IMR-90 (cell line): ENCODE data around the gene PBRM1. TPM values are rescaled to one million over a fixed set of nuclear protein-coding genes. Genes with fewer than 3 reads are reported as not detected.

Experiments
- ATAC-seq: fragments of 200-7000 bp; cut with Tn5 transposase; 2 replicates; pipeline ENCODE4 v1.9.1; 2020; ENCODE audit warnings: low read depth, mild to moderate bottlenecking, moderate library complexity
- BruUV-seq: library from RNA; stranded (reverse); fragments of 400-500 nt; replicated peaks from 2 replicates; lab custom pipeline; 2021; lab: Mats Ljungman, UMichigan
- CTCF ChIA-PET: fragments of 300-600 bp; formaldehyde crosslinking; extraction: SDS; loops from one replicate; lab custom pipeline; 2021; ENCODE audit warnings: antibody characterized with exemption; lab: Yijun Ruan, JAX
- POLR2A ChIA-PET: fragments of 300-600 bp; sonication (Branson Sonifier 250); formaldehyde crosslinking; loops from one replicate; lab custom pipeline; 2022; ENCODE audit warnings: antibody characterized with exemption; ENCODE audit not compliant: unreplicated experiment; lab: Charles Lee
- DNase-seq: peaks from one replicate; pipeline ENCODE4 v3.0.0; 2013
- H2AFZ ChIP-seq: replicated peaks from 2 replicates; pipeline ENCODE3; 2013; ENCODE audit warnings: low read length, mild to moderate bottlenecking; ENCODE audit not compliant: poor library complexity
- H2AK5ac ChIP-seq: 2 replicates; pipeline ENCODE4 v1.6.1; 2013; ENCODE audit warnings: low read depth, low read length, inconsistent platforms
- H2AK9ac ChIP-seq: replicated peaks from 2 replicates; pipeline ENCODE3; 2013; ENCODE audit warnings: mild to moderate bottlenecking, low read depth, low read length, moderate library complexity; ENCODE audit not compliant: poor library complexity
- H2BK120ac ChIP-seq: 2 replicates; pipeline ENCODE4 v1.6.1; 2013; ENCODE audit warnings: low read depth, low read length, inconsistent platforms
- H2BK15ac ChIP-seq: 3 replicates; pipeline ENCODE4 v1.6.1; 2013; ENCODE audit warnings: low read depth, low read length, inconsistent platforms
- H2BK20ac ChIP-seq: 2 replicates; pipeline ENCODE4 v1.6.1; 2013; ENCODE audit warnings: low read depth, mild to moderate bottlenecking, inconsistent platforms, low read length, moderate library complexity
- H2BK5ac ChIP-seq: 2 replicates; pipeline ENCODE4 v1.6.1; 2013; ENCODE audit warnings: mild to moderate bottlenecking, low read depth, low read length, inconsistent platforms; ENCODE audit not compliant: poor library complexity, severe bottlenecking
- H3K14ac ChIP-seq: replicated peaks from 2 replicates; pipeline ENCODE4 v1.6.1; 2013; ENCODE audit warnings: low read depth, low read length, inconsistent platforms
- H3K18ac ChIP-seq: 2 replicates; pipeline ENCODE4 v1.6.1; 2013; ENCODE audit warnings: low read depth, low read length, control low read depth
- H3K23ac ChIP-seq: 2 replicates; pipeline ENCODE4 v1.6.1; 2013; ENCODE audit warnings: low read depth, low read length, inconsistent platforms
- H3K27ac ChIP-seq: 2 replicates; pipeline ENCODE4 v1.5.1; 2013; ENCODE audit warnings: mild to moderate bottlenecking, control low read depth, low read length; ENCODE audit not compliant: insufficient read depth
- H3K27me3 ChIP-seq: 2 replicates; pipeline ENCODE4 v1.6.1; 2013; ENCODE audit warnings: low read length; ENCODE audit not compliant: control insufficient read depth, insufficient read depth
- H3K36me3 ChIP-seq: 2 replicates; pipeline ENCODE4 v1.6.1; 2013; ENCODE audit warnings: low read length, mixed read lengths; ENCODE audit not compliant: control insufficient read depth, insufficient read depth
- H3K4ac ChIP-seq: 2 replicates; pipeline ENCODE4 v1.6.1; 2013; ENCODE audit warnings: low read depth, low read length, inconsistent platforms
- H3K4me1 ChIP-seq: 2 replicates; pipeline ENCODE4 v1.6.1; 2013; ENCODE audit warnings: low read length, mixed read lengths; ENCODE audit not compliant: control insufficient read depth, insufficient read depth
- H3K4me2 ChIP-seq: 2 replicates; pipeline ENCODE4 v1.6.1; 2013; ENCODE audit warnings: low read depth, mild to moderate bottlenecking, control low read depth, low read length, moderate library complexity
- H3K4me3 ChIP-seq: 2 replicates; pipeline ENCODE4 v1.5.1; 2013; ENCODE audit warnings: low read depth, mild to moderate bottlenecking, control low read depth, low read length, moderate library complexity; ENCODE audit not compliant: insufficient read depth
- H3K56ac ChIP-seq: 2 replicates; pipeline ENCODE4 v1.6.1; 2013; ENCODE audit warnings: low read length, inconsistent platforms; ENCODE audit not compliant: insufficient read depth; ENCODE audit errors: extremely low read depth
- H3K79me1 ChIP-seq, 2 experiments: 2 replicates each; pipeline ENCODE4 v1.6.1; 2013; ENCODE audit warnings: low read length in 2 of 2, inconsistent platforms in 1 of 2, low read depth in 1 of 2
- H3K9ac ChIP-seq: 2 replicates; pipeline ENCODE4 v1.6.1; 2013; ENCODE audit warnings: low read depth, low read length, control low read depth
- H3K9me1 ChIP-seq: 2 replicates; pipeline ENCODE4 v1.6.1; 2013; ENCODE audit warnings: low read length, inconsistent platforms; ENCODE audit not compliant: insufficient read depth
- H3K9me3 ChIP-seq: 2 replicates; pipeline ENCODE4 v1.6.1; 2013; ENCODE audit warnings: low read length; ENCODE audit not compliant: control insufficient read depth, insufficient read depth
- H4K20me1 ChIP-seq: 2 replicates; pipeline ENCODE4 v1.6.1; 2013; ENCODE audit warnings: low read length, inconsistent platforms; ENCODE audit not compliant: insufficient read depth
- H4K5ac ChIP-seq: 2 replicates; pipeline ENCODE4 v1.6.1; 2013; ENCODE audit warnings: mild to moderate bottlenecking, low read depth, low read length, control low read depth
- H4K8ac ChIP-seq, 2 experiments: 2 replicates each; pipeline ENCODE4 v1.6.1; 2013; ENCODE audit warnings: low read depth in 2 of 2, low read length in 2 of 2, control low read depth in 1 of 2, inconsistent platforms in 1 of 2
- H4K91ac ChIP-seq: 2 replicates; pipeline ENCODE4 v1.6.1; 2013; ENCODE audit warnings: low read depth, low read length, inconsistent platforms; ENCODE audit not compliant: insufficient read depth
- BHLHE40 ChIP-seq: fragments of 150-350 bp; IDR thresholded peaks from 2 replicates; pipeline ENCODE4 v1.6.1; 2016; ENCODE audit warnings: mild to moderate bottlenecking, low read depth, low read length
- CEBPB ChIP-seq: IDR thresholded peaks from 2 replicates; pipeline ENCODE4 v1.6.1; 2012; ENCODE audit warnings: low read depth, low read length, improper control_type of control experiment
- CTCF ChIP-seq: conservative IDR thresholded peaks from 2 replicates; pipeline ENCODE4 v1.5.1; 2012; ENCODE audit warnings: mild to moderate bottlenecking, low read depth, low read length, improper control_type of control experiment
- ELK1 ChIP-seq: fragments of 150-350 bp; IDR thresholded peaks from 2 replicates; pipeline ENCODE4 v1.6.1; 2016; ENCODE audit warnings: low read depth, mild to moderate bottlenecking, low read length, moderate library complexity, borderline replicate concordance
- FOS ChIP-seq: fragments of 150-350 bp; IDR thresholded peaks from 2 replicates; pipeline ENCODE4 v1.6.1; 2016; ENCODE audit warnings: low read depth, low read length
- MAFK ChIP-seq: IDR thresholded peaks from 2 replicates; pipeline ENCODE4 v1.6.1; 2012; ENCODE audit warnings: low read depth, low read length, improper control_type of control experiment
- MAZ ChIP-seq: IDR thresholded peaks from 2 replicates; pipeline ENCODE4 v1.6.1; 2012; ENCODE audit warnings: low read depth, mild to moderate bottlenecking, low read length, improper control_type of control experiment, moderate library complexity, borderline replicate concordance
- MXI1 ChIP-seq: IDR thresholded peaks from 2 replicates; pipeline ENCODE4 v1.6.1; 2012; ENCODE audit warnings: low read depth, mild to moderate bottlenecking, low read length, moderate library complexity, borderline replicate concordance
- SMC3 ChIP-seq: fragments of 150-350 bp; IDR thresholded peaks from 2 replicates; pipeline ENCODE4 v1.6.1; 2016; ENCODE audit warnings: low read depth, mild to moderate bottlenecking, antibody characterized with exemption, low read length, moderate library complexity
- USF2 ChIP-seq: fragments of 150-350 bp; IDR thresholded peaks from 2 replicates; pipeline ENCODE4 v1.6.1; 2017; ENCODE audit warnings: mild to moderate bottlenecking, antibody characterized with exemption, low read length, low read depth
- WGBS, 2 experiments: methylation state at CpG; one replicate each; pipeline versions ENCODE4 v1.1.5 to v1.1.7; 2013; ENCODE audit warnings: missing lambda C conversion rate in 2 of 2; ENCODE audit not compliant: insufficient read length in 1 of 2; ENCODE audit errors: extremely low coverage in 2 of 2; 5-methylcytosine and 5-hydroxymethylcytosine counted together
- dilution Hi-C: fragments of 300-500 bp; cut with HindIII; formaldehyde crosslinking; loops from one replicate; pipeline ENCODE4 v1.14.3; 2018; ENCODE audit warnings: low sequenced_read_pairs; ENCODE audit not compliant: unreplicated experiment
- in situ Hi-C: fragments of 300-500 bp; cut with MboI; formaldehyde crosslinking; loops from 3 replicates; pipeline ENCODE4 v1.14.3; 2019; ENCODE audit warnings: low sequenced_read_pairs, inconsistent platforms, mixed read lengths
- intact Hi-C: fragments of 100-400 bp; cut with micrococcal nuclease; formaldehyde crosslinking; loops from 2 replicates; pipeline ENCODE4 v1.10.0; 2022
- polyA plus RNA-seq, 3 experiments: library from polyadenylated mRNA; depleted of rRNA; stranded (reverse); fragments of >200 nt; gene quantifications; 2 replicates each; pipeline ENCODE4 v1.2.3, GENCODE V29; 2012; ENCODE audit warnings: low replicate concordance in 1 of 3
- total RNA-seq: library from RNA; depleted of rRNA; stranded (reverse); fragments of >200 nt; gene quantifications from 2 replicates; pipeline ENCODE4 v1.2.3, GENCODE V29; 2012

PBRM1 gene
- total and polyA plus RNA-seq, 2 of the 4 experiments (the other 2 are of a cell fraction): 16.5 to 72.6 TPM

- Histone ChIP-seq H3K4me2 (no peak overlapping the region), H3K4me1 (peaks cover 3% of the 10 kb centered on the region; the same call in 1 of the 2 replicates), H4K8ac (no peak overlapping the region), H2AFZ (no peak overlapping the region), H3K9me1 (peaks cover 7% of the 10 kb centered on the region; the same call in 1 of the 2 replicates), H3K4ac (no peak overlapping the region), H3K9ac (no peak overlapping the region), H2BK120ac (no peak overlapping the region), H2BK15ac (no peak overlapping the region), H3K4me3 (no peak overlapping the region), H2AK9ac (peak overlapping the region; percentile 81), H3K14ac (no peak overlapping the region), H2AK5ac (no peak overlapping the region), H2BK20ac (no peak overlapping the region), H3K36me3 (no peaks in the 10 kb centered on the region), H3K27ac (no peak overlapping the region), H4K91ac (no peak overlapping the region), H3K23ac (no peak overlapping the region), H3K79me1 (no peaks in the 10 kb centered on the region), H3K18ac (no peak overlapping the region), H4K20me1 (no peaks in the 10 kb centered on the region; the same call in none of the 2 replicates), H3K27me3 (peaks cover 19% of the 10 kb centered on the region), H2BK5ac (no peak overlapping the region), H3K9me3 (no peaks in the 10 kb centered on the region), H4K5ac (no peak overlapping the region), H3K56ac (no peak overlapping the region)
- no peak for DNase-seq
- 93% methylated on average over 6 of the region's 27 CpGs; no CpG with 5 or more reads in 1 of the 2 experiments for WGBS, 2 experiments
- dilution Hi-C loops (no loop called here), in situ Hi-C loops (no loop called here), intact Hi-C loops (no loop called here)
- POLR2A ChIA-PET: no interaction called here
- ATAC-seq: no peak
- TF ChIP-seq CEBPB (no peak), ELK1 (no peak), MAFK (no peak), USF2 (no peak), MAZ (no peak), BHLHE40 (no peak), CTCF (no peak), SMC3 (no peak), MXI1 (no peak), FOS (no peak)
- BruUV-seq: no TSS peak
- CTCF ChIA-PET: no interaction called here
Measured at GRCh38 chr3:52506266-52506966, 179.3 kb downstream of the PBRM1 start.
